HepG2 (cell line): ENCODE results near the gene STK11. TPM values are rescaled to one million over a fixed set of nuclear protein-coding genes. Genes with fewer than 3 reads are reported as not detected.

Experiments
- ATM ChIP-seq: fragments of 450-650 bp; IDR thresholded peaks from 2 replicates; pipeline ENCODE4 v1.7.1; 2017; ENCODE audit warnings: mild to moderate bottlenecking, borderline replicate concordance
- BHLHE40 ChIP-seq: IDR thresholded peaks from 2 replicates; pipeline ENCODE4 v1.6.1; 2011; ENCODE audit warnings: low read length, improper control_type of control experiment
- MBD4 ChIP-seq: IDR thresholded peaks from 2 replicates; pipeline ENCODE4 v1.6.1; 2012; ENCODE audit warnings: low read length, inconsistent platforms, borderline replicate concordance
- MXD4 ChIP-seq: IDR thresholded peaks from 2 replicates; pipeline ENCODE4 v1.6.1; 2016; ENCODE audit warnings: mild to moderate bottlenecking, missing biosample characterization, missing genetic modification reagents
- PHF20 ChIP-seq: sonication (generic); formaldehyde crosslinking; IDR thresholded peaks from 2 replicates; pipeline ENCODE4 v1.5.0; 2020; ENCODE audit warnings: mild to moderate bottlenecking, missing genetic modification reagents
- PHF5A ChIP-seq: IDR thresholded peaks from one replicate; pipeline ENCODE4 v1.6.1; 2018; ENCODE audit warnings: low read depth, missing genetic modification reagents; ENCODE audit not compliant: unreplicated experiment
- SAFB2 ChIP-seq: sonication (generic); formaldehyde crosslinking; IDR thresholded peaks from 2 replicates; pipeline ENCODE4 v1.5.1; 2020; ENCODE audit warnings: missing genetic modification reagents, low read depth, mild to moderate bottlenecking, borderline replicate concordance
- ZBTB7B ChIP-seq: sonication (generic); formaldehyde crosslinking; IDR thresholded peaks from 2 replicates; pipeline ENCODE4 v1.4.0; 2020; ENCODE audit warnings: missing genetic modification reagents
- ZFP41 ChIP-seq: sonication (generic); formaldehyde crosslinking; IDR thresholded peaks from 2 replicates; pipeline ENCODE4 v1.4.0; 2020; ENCODE audit warnings: mild to moderate bottlenecking, missing genetic modification reagents, borderline replicate concordance
- ZNF136 ChIP-seq: sonication (generic); formaldehyde crosslinking; IDR thresholded peaks from 2 replicates; pipeline ENCODE4 v1.8.1; 2022; ENCODE audit warnings: low read depth, mild to moderate bottlenecking, moderate library complexity, missing genetic modification reagents
- ZNF224 ChIP-seq: sonication (generic); formaldehyde crosslinking; IDR thresholded peaks from 2 replicates; pipeline ENCODE4 v1.5.0; 2020; ENCODE audit warnings: mild to moderate bottlenecking, missing genetic modification reagents
- ZNF496 ChIP-seq: sonication (generic); formaldehyde crosslinking; IDR thresholded peaks from 2 replicates; pipeline ENCODE4 v1.8.1; 2023; ENCODE audit warnings: mild to moderate bottlenecking, moderate library complexity, missing genetic modification reagents; ENCODE audit not compliant: insufficient replicate concordance
- ZNF7 ChIP-seq: IDR thresholded peaks from 2 replicates; pipeline ENCODE4 v1.6.1; 2016; ENCODE audit warnings: missing biosample characterization, missing genetic modification reagents
- ZNF780A ChIP-seq: sonication (generic); formaldehyde crosslinking; IDR thresholded peaks from 2 replicates; pipeline ENCODE4 v1.8.0; 2022; ENCODE audit warnings: mild to moderate bottlenecking, missing genetic modification reagents, moderate library complexity
- ZNF781 ChIP-seq: sonication (generic); formaldehyde crosslinking; IDR thresholded peaks from 2 replicates; pipeline ENCODE4 v1.5.1; 2020; ENCODE audit warnings: borderline replicate concordance, mild to moderate bottlenecking, missing genetic modification reagents; ENCODE audit errors: not compliant biosample characterization
- ZNF879 ChIP-seq: sonication (generic); formaldehyde crosslinking; IDR thresholded peaks from 2 replicates; pipeline ENCODE4 v1.8.1; 2023; ENCODE audit warnings: missing genetic modification reagents
- ZSCAN25 ChIP-seq: sonication (generic); formaldehyde crosslinking; IDR thresholded peaks from 2 replicates; pipeline ENCODE4 v1.8.0; 2022; ENCODE audit warnings: mild to moderate bottlenecking, missing genetic modification reagents
- ZZZ3 ChIP-seq: sonication (generic); formaldehyde crosslinking; IDR thresholded peaks from 2 replicates; pipeline ENCODE4 v1.4.0; 2020; ENCODE audit warnings: missing genetic modification reagents, mild to moderate bottlenecking, borderline replicate concordance
- polyA plus RNA-seq, 8 experiments: library from polyadenylated mRNA; depleted of rRNA in 3 of 8; stranded (reverse) in 7 of 8; unstranded in 1 of 8; fragments of >200 nt; fragmentation: Illumina TruSeq in 4 of 8; extraction: Trizol in 4 of 8; gene quantifications; 2 replicates each; pipeline versions ENCODE4 v1.2.1 to v1.2.3, GENCODE V29; 2011 to 2016; ENCODE audit warnings: low read depth in 4 of 8, missing spikeins in 1 of 8, mixed read lengths in 1 of 8; ENCODE audit not compliant: insufficient read depth in 1 of 8
- total RNA-seq, 5 experiments: library from RNA; depleted of rRNA; stranded (reverse); fragments of >200 nt; fragmentation: Illumina TruSeq; extraction: Trizol; gene quantifications; 2 replicates each; pipeline ENCODE4 v1.2.3, GENCODE V29; 2016; ENCODE audit warnings: low read depth in 1 of 5
- TF ChIP-seq, protein P1 (sequence below): sonication (generic); formaldehyde crosslinking; IDR thresholded peaks from 2 replicates; pipeline ENCODE4 v1.5.1; 2020; ENCODE audit warnings: mild to moderate bottlenecking, missing genetic modification reagents, borderline replicate concordance
- TF ChIP-seq, protein P2 (sequence below): sonication (generic); formaldehyde crosslinking; IDR thresholded peaks from 2 replicates; pipeline ENCODE4 v1.4.0; 2020; ENCODE audit warnings: missing genetic modification reagents, low read depth, mild to moderate bottlenecking, borderline replicate concordance
- TF ChIP-seq, protein P3 (sequence below): sonication (generic); formaldehyde crosslinking; IDR thresholded peaks from 2 replicates; pipeline ENCODE4 v1.9.0; 2021; ENCODE audit warnings: mild to moderate bottlenecking, missing genetic modification reagents

STK11 gene
- total and polyA plus RNA-seq, 2 of the 13 experiments (the other 11 are each of a cell fraction or from before 2014, with no cell fraction given) = 27.5 to 43.6 TPM

- TF ChIP-seq ZZZ3 (0 out of 2 replicates have a peak, but pooled peaks have one; percentile 15), ZBTB7B (no peak), ZNF7 (no peak), PHF5A (CRISPR knock-in tag) (no peak), ZNF781 (no peak), BHLHE40 (no peak), MBD4 (no peak), ZNF224 (no peak), ATM (no peak), MXD4 (peak; percentile 81), ZNF780A (CRISPR knock-in tag) (no peak; the same call in 1 of the 2 replicates), ZNF136 (CRISPR knock-in tag) (no peak), ZFP41 (CRISPR knock-in tag) (no peak), ZNF879 (CRISPR knock-in tag) (no peak), ZSCAN25 (CRISPR knock-in tag) (no peak), SAFB2 (CRISPR knock-in tag) (no peak), PHF20 (CRISPR knock-in tag) (peak; percentile 53; the same call in 1 of the 2 replicates), ZNF496 (CRISPR knock-in tag) (no peak)
- TF ChIP-seq, protein P1, sequence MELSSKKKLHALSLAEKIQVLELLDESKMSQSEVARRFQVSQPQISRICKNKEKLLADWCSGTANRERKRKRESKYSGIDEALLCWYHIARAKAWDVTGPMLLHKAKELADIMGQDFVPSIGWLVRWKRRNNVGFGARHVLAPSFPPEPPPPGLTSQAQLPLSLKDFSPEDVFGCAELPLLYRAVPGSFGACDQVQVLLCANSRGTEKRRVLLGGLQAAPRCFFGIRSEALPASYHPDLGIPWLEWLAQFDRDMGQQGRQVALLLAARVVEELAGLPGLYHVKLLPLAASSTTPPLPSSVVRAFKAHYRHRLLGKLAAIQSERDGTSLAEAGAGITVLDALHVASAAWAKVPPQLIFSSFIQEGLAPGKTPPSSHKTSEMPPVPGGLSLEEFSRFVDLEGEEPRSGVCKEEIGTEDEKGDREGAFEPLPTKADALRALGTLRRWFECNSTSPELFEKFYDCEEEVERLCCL (CRISPR knock-in tag) = no peak
- TF ChIP-seq, protein P2, sequence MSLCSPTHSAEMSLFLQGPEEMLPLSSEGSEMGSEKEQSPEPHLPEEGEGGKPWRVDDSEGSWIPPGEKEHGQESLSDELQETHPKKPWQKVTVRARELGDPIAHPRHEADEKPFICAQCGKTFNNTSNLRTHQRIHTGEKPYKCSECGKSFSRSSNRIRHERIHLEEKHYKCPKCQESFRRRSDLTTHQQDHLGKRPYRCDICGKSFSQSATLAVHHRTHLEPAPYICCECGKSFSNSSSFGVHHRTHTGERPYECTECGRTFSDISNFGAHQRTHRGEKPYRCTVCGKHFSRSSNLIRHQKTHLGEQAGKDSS = peak; percentile 22; the same call in 1 of the 2 replicates
- TF ChIP-seq, protein P3, sequence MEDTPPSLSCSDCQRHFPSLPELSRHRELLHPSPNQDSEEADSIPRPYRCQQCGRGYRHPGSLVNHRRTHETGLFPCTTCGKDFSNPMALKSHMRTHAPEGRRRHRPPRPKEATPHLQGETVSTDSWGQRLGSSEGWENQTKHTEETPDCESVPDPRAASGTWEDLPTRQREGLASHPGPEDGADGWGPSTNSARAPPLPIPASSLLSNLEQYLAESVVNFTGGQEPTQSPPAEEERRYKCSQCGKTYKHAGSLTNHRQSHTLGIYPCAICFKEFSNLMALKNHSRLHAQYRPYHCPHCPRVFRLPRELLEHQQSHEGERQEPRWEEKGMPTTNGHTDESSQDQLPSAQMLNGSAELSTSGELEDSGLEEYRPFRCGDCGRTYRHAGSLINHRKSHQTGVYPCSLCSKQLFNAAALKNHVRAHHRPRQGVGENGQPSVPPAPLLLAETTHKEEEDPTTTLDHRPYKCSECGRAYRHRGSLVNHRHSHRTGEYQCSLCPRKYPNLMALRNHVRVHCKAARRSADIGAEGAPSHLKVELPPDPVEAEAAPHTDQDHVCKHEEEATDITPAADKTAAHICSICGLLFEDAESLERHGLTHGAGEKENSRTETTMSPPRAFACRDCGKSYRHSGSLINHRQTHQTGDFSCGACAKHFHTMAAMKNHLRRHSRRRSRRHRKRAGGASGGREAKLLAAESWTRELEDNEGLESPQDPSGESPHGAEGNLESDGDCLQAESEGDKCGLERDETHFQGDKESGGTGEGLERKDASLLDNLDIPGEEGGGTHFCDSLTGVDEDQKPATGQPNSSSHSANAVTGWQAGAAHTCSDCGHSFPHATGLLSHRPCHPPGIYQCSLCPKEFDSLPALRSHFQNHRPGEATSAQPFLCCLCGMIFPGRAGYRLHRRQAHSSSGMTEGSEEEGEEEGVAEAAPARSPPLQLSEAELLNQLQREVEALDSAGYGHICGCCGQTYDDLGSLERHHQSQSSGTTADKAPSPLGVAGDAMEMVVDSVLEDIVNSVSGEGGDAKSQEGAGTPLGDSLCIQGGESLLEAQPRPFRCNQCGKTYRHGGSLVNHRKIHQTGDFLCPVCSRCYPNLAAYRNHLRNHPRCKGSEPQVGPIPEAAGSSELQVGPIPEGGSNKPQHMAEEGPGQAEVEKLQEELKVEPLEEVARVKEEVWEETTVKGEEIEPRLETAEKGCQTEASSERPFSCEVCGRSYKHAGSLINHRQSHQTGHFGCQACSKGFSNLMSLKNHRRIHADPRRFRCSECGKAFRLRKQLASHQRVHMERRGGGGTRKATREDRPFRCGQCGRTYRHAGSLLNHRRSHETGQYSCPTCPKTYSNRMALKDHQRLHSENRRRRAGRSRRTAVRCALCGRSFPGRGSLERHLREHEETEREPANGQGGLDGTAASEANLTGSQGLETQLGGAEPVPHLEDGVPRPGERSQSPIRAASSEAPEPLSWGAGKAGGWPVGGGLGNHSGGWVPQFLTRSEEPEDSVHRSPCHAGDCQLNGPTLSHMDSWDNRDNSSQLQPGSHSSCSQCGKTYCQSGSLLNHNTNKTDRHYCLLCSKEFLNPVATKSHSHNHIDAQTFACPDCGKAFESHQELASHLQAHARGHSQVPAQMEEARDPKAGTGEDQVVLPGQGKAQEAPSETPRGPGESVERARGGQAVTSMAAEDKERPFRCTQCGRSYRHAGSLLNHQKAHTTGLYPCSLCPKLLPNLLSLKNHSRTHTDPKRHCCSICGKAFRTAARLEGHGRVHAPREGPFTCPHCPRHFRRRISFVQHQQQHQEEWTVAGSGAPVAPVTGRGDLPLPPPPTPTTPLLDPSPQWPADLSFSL = no peak
These were observed 64.1 kb downstream of the STK11 start (continued) for GRCh38 chr19:1269478-1270212.
